Measurements from ENCODE around the gene DZIP1L.
"Not testable (repeated sequence)": the region's sequence is repeated elsewhere in the genome, so short reads cannot be mapped to it uniquely, and the experiment has no call there.

DZIP1L gene

GRCh38 chr3:138114988-138115971, at the start of gene DZIP1L:
TSS of gene DZIP1L (minus strand) at chr3:138115608. CDS start at chr3:138103971, 11,637 bp downstream.
- peak; percentile 4 to 8 for DNase-seq (ENCODE audit: extremely low read depth in 1 of 2, low read depth in 1 of 2)

- DNase-seq (ENCODE audit: extremely low read depth in 1 of 2, low read depth in 1 of 2) = no peak
Observed at GRCh38 chr3:138165061-138165460, 49.7 kb upstream of the DZIP1L start.

GRCh38 chr3:138157743-138158142, 42.3 kb upstream of the DZIP1L start:
- DNase-seq (ENCODE audit: extremely low read depth in 1 of 2, low read depth in 1 of 2) = no peak

DNA sequence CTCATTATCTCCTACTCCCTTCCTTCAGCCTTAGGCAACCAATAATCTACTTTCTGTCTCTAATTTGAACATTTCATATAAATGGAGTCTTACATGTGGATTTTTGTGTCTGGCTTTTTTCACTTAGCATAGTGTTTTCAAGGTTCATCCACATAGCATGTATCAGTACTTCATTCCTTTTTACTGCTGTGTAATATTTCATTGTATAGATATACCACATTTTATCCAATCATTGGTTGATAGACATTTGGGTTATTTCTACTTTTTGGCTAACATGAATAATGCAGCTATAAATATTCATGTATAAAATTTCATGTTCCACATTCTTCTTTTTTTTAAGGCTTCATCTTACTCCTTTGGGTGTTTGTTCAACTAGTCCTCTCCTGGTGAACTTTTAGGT, 39.1 kb upstream of the DZIP1L start:
- DNase-seq (ENCODE audit: extremely low read depth in 1 of 2, low read depth in 1 of 2) = no peak

DNA sequence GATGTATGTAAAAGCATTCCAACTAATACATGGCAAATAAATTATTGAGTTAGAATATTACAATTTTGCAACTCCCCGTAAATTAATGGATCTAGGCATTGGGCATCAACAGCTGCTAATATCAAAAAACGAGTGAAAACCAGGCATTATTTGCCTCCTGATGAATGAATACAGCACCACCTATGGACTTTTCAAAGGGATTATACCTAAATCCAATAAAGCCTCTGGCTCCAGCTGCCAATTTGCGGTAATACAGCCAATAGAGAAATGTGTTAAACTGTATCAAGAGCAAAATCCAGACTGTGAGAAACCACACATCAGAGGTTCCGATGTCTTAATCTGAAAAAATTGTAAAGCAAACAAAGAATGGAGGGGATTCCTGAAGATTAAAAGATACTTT, 33.1 kb upstream of the DZIP1L start:
- DNase-seq (ENCODE audit: extremely low read depth in 1 of 2, low read depth in 1 of 2) = no peak

- not testable (repeated sequence) for DNase-seq (ENCODE audit: extremely low read depth in 1 of 2, low read depth in 1 of 2)
Observed at GRCh38 chr3:138142181-138142580, 26.8 kb upstream of the DZIP1L start.

GRCh38 chr3:138140940-138141339, 25.5 kb upstream of the DZIP1L start:
- DNase-seq (ENCODE audit: extremely low read depth in 1 of 2, low read depth in 1 of 2) = no peak

DNA sequence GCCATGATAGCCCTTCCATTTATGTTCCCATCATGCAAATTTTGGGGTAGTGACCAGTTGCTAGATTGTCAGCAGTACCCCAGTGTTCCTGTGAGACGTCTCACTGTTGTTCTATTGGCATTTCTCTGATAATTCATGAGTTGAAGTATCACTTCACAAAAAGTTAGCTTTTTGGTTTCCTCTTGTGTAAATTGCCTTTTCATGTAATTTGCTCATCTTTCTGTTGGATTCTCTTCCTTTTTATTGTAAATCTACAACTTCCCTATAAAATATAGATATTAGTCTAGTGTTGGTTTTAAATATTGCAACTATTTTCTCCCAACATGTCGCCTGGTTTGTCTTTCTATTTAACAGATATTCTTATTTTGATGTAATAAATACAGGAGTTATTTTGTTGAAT, 24.3 kb upstream of the DZIP1L start:
- no peak for DNase-seq (ENCODE audit: extremely low read depth in 1 of 2, low read depth in 1 of 2)

GRCh38 chr3:138137861-138138260, 22.5 kb upstream of the DZIP1L start:
- no peak for DNase-seq (ENCODE audit: extremely low read depth in 1 of 2, low read depth in 1 of 2)

DNA sequence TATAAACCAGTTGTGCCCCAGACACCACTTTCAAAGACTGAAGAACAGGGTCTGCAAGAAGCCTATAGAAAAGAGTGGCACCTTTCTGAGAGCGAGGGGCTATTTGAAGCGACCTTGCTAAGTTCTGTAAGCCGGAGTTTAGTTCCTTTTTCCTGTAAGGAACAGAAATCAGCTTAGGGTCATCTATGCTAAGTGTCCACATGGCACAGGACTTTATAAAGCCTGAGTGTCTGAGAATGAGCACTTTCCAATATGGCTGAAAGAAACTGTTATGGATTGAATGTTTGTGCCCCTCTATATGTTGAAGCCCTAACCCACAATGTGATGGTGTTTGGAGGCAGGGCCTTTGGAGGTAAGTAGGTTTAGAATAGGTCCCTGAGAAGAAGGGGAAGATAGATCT, 20.8 kb upstream of the DZIP1L start:
- no peak for DNase-seq (ENCODE audit: extremely low read depth in 1 of 2, low read depth in 1 of 2)

- no peak for DNase-seq (ENCODE audit: extremely low read depth in 1 of 2, low read depth in 1 of 2)
Observed at GRCh38 chr3:138135833-138136194, 20.4 kb upstream of the DZIP1L start.

- DNase-seq (ENCODE audit: extremely low read depth in 1 of 2, low read depth in 1 of 2) = no peak
Observed at GRCh38 chr3:138135146-138135832, 19.9 kb upstream of the DZIP1L start.

DNA sequence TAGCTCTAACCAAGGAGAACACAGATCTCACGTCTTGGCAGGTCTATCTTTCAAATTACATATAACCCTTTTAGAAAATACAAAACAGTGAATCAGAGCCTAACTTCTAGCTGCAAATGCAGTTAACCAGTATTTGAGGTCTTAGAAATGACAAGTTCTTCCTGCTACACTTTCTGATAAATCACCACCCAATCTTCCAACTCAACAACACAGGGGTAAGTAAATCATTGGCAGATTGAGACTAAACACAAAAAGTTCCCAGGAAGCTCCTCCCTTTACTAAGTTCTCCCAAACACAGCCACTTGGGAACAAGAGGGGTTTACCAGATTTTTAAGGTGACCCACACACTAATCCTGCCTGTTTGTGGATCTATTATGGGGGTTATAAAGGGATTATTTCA, 16.8 kb upstream of the DZIP1L start, which contains the start of gene A4GNT:
A4GNT (minus strand) TSS at position 152 of the 400 bp plus-strand sequence. CDS start 1,134 bp downstream, outside the sequence.
- DNase-seq (ENCODE audit: extremely low read depth in 1 of 2, low read depth in 1 of 2) = no peak

- DNase-seq (ENCODE audit: extremely low read depth in 1 of 2, low read depth in 1 of 2) = no peak
Observed at GRCh38 chr3:138127636-138128365, 12.4 kb upstream of the DZIP1L start.

DNA sequence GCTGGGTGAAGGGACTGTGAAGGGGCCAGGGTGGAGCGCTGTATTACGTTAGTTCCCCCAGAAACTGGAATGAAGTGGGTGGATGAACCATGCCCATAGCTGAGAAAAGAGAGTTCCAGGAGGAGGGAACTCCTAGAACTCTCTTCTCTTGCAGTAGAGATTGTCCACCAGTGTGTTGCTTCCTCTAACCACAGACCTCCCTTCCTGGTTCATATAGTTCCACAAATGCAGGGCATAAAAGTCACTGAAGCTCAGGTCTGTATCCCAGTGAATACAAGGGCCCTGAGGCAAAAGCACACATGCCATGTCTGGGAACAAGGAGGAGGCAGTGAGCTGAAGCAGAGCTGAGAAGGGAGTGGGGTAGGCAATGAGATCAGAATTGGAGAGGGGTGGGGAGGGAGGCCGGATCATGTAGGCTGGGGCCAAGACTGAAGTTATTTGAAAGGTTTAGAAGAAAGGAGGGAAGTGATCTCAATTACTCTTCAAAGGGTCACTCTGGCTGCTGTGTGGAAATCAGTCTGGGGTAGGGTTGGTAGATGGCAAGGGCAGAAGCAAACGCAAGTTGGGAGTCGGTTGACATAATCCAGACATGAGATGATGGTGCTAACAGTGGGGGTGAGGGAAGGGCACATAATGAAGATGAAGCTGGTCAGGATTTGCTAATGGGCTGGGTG, 10.3 kb upstream of the DZIP1L start:
- no peak for DNase-seq (ENCODE audit: extremely low read depth in 1 of 2, low read depth in 1 of 2)

DNA sequence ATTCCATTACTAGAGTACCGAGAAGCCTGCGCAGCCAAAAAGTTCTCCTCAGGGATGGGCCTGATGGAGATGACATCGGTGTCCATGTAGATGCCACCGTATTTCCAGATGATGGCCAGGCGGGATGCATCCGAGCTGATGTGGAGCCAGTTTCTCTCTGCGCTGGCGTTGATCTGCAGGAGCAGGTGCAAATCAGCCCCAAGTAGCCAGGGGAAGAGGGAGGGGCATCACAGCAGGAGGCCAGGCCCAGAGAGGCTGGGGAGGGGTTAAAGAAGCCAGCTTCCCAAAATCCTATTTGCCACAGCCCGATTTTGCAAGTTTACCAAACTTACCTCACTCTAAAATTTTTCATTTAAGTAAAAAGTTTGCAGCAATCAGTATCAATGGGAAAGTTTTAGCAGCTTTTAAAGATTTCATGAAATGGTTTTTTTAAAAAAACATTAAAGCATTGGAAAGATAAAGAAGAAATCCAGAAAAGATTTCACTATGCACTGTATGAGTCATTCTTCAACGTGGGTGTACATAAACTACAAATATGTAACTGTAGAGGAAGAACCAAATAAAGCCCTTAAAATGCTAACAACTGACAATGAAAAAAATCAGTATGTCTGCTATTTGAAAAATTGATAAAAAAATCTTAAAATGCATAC, 9.4 kb upstream of the DZIP1L start:
- no peak for DNase-seq (ENCODE audit: extremely low read depth in 1 of 2, low read depth in 1 of 2)

- DNase-seq (ENCODE audit: extremely low read depth in 1 of 2, low read depth in 1 of 2) = no peak
Observed at GRCh38 chr3:138124188-138124587, 8.8 kb upstream of the DZIP1L start.

GRCh38 chr3:138119423-138119766, 4.0 kb upstream of the DZIP1L start:
- DNase-seq (ENCODE audit: extremely low read depth in 1 of 2, low read depth in 1 of 2) = no peak

GRCh38 chr3:138118612-138119422, 3.4 kb upstream of the DZIP1L start:
- peak; percentile 25 to 39 for DNase-seq (ENCODE audit: extremely low read depth in 1 of 2, low read depth in 1 of 2)
